ENCODE results near the gene AP2S1. TPM values are rescaled to one million over a fixed set of nuclear protein-coding genes. Genes with fewer than 3 reads are reported as not detected.
A peak's percentile ranks its signal among the peaks of the same experiment; 100 is the strongest.
"Not testable (repeated sequence)": the region's sequence is repeated elsewhere in the genome, so short reads cannot be mapped to it uniquely, and the experiment has no call there.

The AP2S1 gene
- 100 to 1,000 TPM in 1 of 3 donors, 10 to 100 TPM in 2; 90.2 to 120 (median 95.1) TPM for polyA plus RNA-seq (ENCODE audit: insufficient read length in 3 of 3)
- long read RNA-seq, donor 1, transcript AP2S1-204 (4 exons, 707 nt) = minor isoform, 7 of 91 reads
- long read RNA-seq, donor 1, transcript AP2S1-201 (5 exons, 935 nt) = major isoform, 61 of 91 reads
- long read RNA-seq, donor 1, partial matches to known transcripts = 14 of 91 reads
- long read RNA-seq, donor 1, other reads (novel, unspliced or antisense) = 0 of 91 reads
- long read RNA-seq, donor 2, transcript AP2S1-201 (5 exons, 935 nt) = major isoform, 67 of 77 reads
- long read RNA-seq, donor 2, partial matches to known transcripts = 0 of 77 reads
- long read RNA-seq, donor 2, other reads (novel, unspliced or antisense) = 0 of 77 reads
- long read RNA-seq, donor 3, transcript AP2S1-204 (4 exons, 707 nt) = minor isoform, 5 of 89 reads
- long read RNA-seq, donor 3, transcript AP2S1-203 (4 exons, 636 nt) = minor isoform, 8 of 89 reads
- long read RNA-seq, donor 3, transcript AP2S1-201 (5 exons, 935 nt) = major isoform, 68 of 89 reads
- long read RNA-seq, donor 3, partial matches to known transcripts = 0 of 89 reads
- long read RNA-seq, donor 3, other reads (novel, unspliced or antisense) = 0 of 89 reads
- long read RNA-seq, donor 4, transcript AP2S1-201 (5 exons, 935 nt) = major isoform, 61 of 75 reads
- long read RNA-seq, donor 4, transcript AP2S1-204 (4 exons, 707 nt) = minor isoform, 5 of 75 reads
- long read RNA-seq, donor 4, transcript AP2S1-203 (4 exons, 636 nt) = minor isoform, 5 of 75 reads
- long read RNA-seq, donor 4, partial matches to known transcripts = 0 of 75 reads
- long read RNA-seq, donor 4, other reads (novel, unspliced or antisense) = 0 of 75 reads
- long read RNA-seq, donor 5, transcript AP2S1-203 (4 exons, 636 nt) = minor isoform, 10 of 139 reads
- long read RNA-seq, donor 5, transcript AP2S1-201 (5 exons, 935 nt) = major isoform, 116 of 139 reads
- long read RNA-seq, donor 5, transcript AP2S1-204 (4 exons, 707 nt) = minor isoform, 5 of 139 reads
- long read RNA-seq, donor 5, partial matches to known transcripts = 0 of 139 reads
- long read RNA-seq, donor 5, other reads (novel, unspliced or antisense) = 0 of 139 reads
- long read RNA-seq, donor 6, transcript AP2S1-201 (5 exons, 935 nt) = major isoform, 55 of 71 reads
- long read RNA-seq, donor 6, transcript AP2S1-203 (4 exons, 636 nt) = minor isoform, 5 of 71 reads
- long read RNA-seq, donor 6, transcript AP2S1-204 (4 exons, 707 nt) = minor isoform, 5 of 71 reads
- long read RNA-seq, donor 6, partial matches to known transcripts = 0 of 71 reads
- long read RNA-seq, donor 6, other reads (novel, unspliced or antisense) = 0 of 71 reads
- long read RNA-seq, donor 7, transcript AP2S1-203 (4 exons, 636 nt) = minor isoform, 7 of 110 reads
- long read RNA-seq, donor 7, transcript AP2S1-201 (5 exons, 935 nt) = major isoform, 87 of 110 reads
- long read RNA-seq, donor 7, transcript AP2S1-204 (4 exons, 707 nt) = minor isoform, 12 of 110 reads
- long read RNA-seq, donor 7, partial matches to known transcripts = 0 of 110 reads
- long read RNA-seq, donor 7, other reads (novel, unspliced or antisense) = 0 of 110 reads
- long read RNA-seq, donor 8, transcript AP2S1-202 (5 exons, 793 nt) = minor isoform, 5 of 168 reads
- long read RNA-seq, donor 8, transcript AP2S1-203 (4 exons, 636 nt) = minor isoform, 5 of 168 reads
- long read RNA-seq, donor 8, transcript AP2S1-204 (4 exons, 707 nt) = minor isoform, 12 of 168 reads
- long read RNA-seq, donor 8, transcript AP2S1-201 (5 exons, 935 nt) = major isoform, 141 of 168 reads
- long read RNA-seq, donor 8, partial matches to known transcripts = 0 of 168 reads
- long read RNA-seq, donor 8, other reads (novel, unspliced or antisense) = 0 of 168 reads
- long read RNA-seq, donor 9, transcript AP2S1-201 (5 exons, 935 nt) = major isoform, 51 of 61 reads
- long read RNA-seq, donor 9, transcript AP2S1-204 (4 exons, 707 nt) = minor isoform, 5 of 61 reads
- long read RNA-seq, donor 9, partial matches to known transcripts = 0 of 61 reads
- long read RNA-seq, donor 9, other reads (novel, unspliced or antisense) = 0 of 61 reads
- long read RNA-seq, donor 10, transcript AP2S1-201 (5 exons, 935 nt) = major isoform, 57 of 61 reads
- long read RNA-seq, donor 10, partial matches to known transcripts = 0 of 61 reads
- long read RNA-seq, donor 10, other reads (novel, unspliced or antisense) = 0 of 61 reads
- long read RNA-seq, donor 11, transcript AP2S1-201 (5 exons, 935 nt) = major isoform, 44 of 54 reads
- long read RNA-seq, donor 11, partial matches to known transcripts = 0 of 54 reads
- long read RNA-seq, donor 11, other reads (novel, unspliced or antisense) = 0 of 54 reads
- long read RNA-seq, donor 12, transcript AP2S1-201 (5 exons, 935 nt) = major isoform, 23 of 36 reads
- long read RNA-seq, donor 12, partial matches to known transcripts = 6 of 36 reads
- long read RNA-seq, donor 12, other reads (novel, unspliced or antisense) = 0 of 36 reads
- long read RNA-seq, donor 13, transcript AP2S1-201 (5 exons, 935 nt) = major isoform, 142 of 172 reads
- long read RNA-seq, donor 13, transcript AP2S1-209 (5 exons, 898 nt) = minor isoform, 5 of 172 reads
- long read RNA-seq, donor 13, transcript AP2S1-204 (4 exons, 707 nt) = minor isoform, 11 of 172 reads
- long read RNA-seq, donor 13, transcript AP2S1-203 (4 exons, 636 nt) = minor isoform, 9 of 172 reads
- long read RNA-seq, donor 13, partial matches to known transcripts = 0 of 172 reads
- long read RNA-seq, donor 13, other reads (novel, unspliced or antisense) = 0 of 172 reads
- long read RNA-seq, donor 14, transcript AP2S1-203 (4 exons, 636 nt) = minor isoform, 5 of 99 reads
- long read RNA-seq, donor 14, transcript AP2S1-204 (4 exons, 707 nt) = minor isoform, 6 of 99 reads
- long read RNA-seq, donor 14, transcript AP2S1-201 (5 exons, 935 nt) = major isoform, 80 of 99 reads
- long read RNA-seq, donor 14, partial matches to known transcripts = 0 of 99 reads
- long read RNA-seq, donor 14, other reads (novel, unspliced or antisense) = 0 of 99 reads
- long read RNA-seq, donor 15, transcript AP2S1-201 (5 exons, 935 nt) = major isoform, 31 of 37 reads
- long read RNA-seq, donor 15, partial matches to known transcripts = 0 of 37 reads
- long read RNA-seq, donor 15, other reads (novel, unspliced or antisense) = 0 of 37 reads
- long read RNA-seq, donor 16, transcript AP2S1-201 (5 exons, 935 nt) = major isoform, 155 of 188 reads
- long read RNA-seq, donor 16, transcript AP2S1-206 (3 exons, 355 nt) = minor isoform, 7 of 188 reads
- long read RNA-seq, donor 16, transcript AP2S1-204 (4 exons, 707 nt) = minor isoform, 10 of 188 reads
- long read RNA-seq, donor 16, transcript AP2S1-202 (5 exons, 793 nt) = minor isoform, 6 of 188 reads
- long read RNA-seq, donor 16, partial matches to known transcripts = 0 of 188 reads
- long read RNA-seq, donor 16, other reads (novel, unspliced or antisense) = 0 of 188 reads

DNA sequence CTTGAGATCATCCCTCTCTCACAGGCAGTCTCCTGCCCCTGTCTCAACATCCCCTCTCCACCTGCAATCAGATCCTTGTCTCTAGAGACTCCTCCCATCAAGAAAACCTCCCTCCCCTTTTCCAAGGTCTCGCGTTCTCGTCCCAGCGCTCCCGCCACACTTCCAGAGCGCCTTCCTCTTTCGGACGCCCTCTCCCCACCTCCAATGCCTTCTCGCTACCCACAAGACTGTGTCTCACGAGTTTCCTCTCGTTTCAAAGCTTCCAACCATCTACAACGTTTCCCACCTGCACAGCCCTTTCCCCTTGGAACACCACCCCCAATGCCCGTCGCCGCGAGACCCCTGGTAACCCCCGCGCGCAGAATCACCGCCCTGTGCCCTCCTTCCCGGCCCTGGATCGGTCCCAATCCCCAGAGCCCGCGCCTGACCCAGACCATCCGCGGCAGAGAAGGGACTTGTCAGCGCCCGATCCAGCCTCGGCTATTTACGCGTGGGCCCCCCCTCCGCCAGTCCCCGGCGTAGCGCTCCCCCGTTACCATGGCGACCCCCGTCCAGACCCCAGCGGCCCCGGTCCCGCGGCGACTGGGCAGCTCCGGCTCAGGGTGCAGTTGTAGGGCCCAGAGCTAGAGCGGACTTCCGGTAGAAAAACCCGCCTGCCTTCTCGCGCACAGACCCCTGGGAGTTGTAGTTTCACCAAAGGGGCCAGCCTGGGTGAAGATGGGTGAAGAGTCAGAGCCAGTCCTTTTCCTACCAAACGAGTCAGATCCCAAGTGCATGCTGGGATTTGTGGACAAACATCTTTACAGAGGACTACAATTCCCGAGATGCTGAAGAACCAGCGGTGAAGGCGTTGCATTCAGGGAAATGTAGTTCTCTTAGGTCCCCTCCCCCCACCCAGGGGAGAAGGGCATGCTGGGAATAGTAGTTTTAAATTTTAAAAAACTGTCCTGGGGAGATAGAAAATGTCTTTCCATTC, at the start of gene AP2S1:
Gene AP2S1, minus strand, starts transcription at position 619 of the 976 bp plus-strand sequence. Its CDS starts 80 bp downstream, at position 539.
- peak; percentile 95 to 100 (median 98) for DNase-seq (ENCODE audit: extremely low read depth in 1 of 11, low read depth in 9 of 11, low spot score in 4 of 11)

DNA sequence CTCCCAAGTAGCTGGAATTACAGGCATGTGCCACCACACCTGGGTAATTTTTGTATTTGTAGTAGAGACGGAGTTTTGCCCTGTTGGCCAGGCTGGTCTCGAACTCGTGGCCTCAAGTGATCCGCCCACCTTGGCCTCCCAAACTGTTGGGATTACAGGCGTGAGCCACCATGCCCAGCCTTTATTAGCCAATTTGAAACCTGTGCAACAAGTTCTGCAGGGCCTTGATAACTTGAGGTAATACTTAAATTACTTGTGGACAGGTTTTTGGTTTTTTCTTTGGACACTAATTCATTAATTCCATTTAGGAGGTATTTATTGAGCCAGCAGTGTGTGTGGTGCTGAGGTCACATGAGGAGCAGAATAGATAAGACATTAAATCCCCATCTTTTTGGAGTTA, 49.7 kb upstream of the AP2S1 start:
- DNase-seq (ENCODE audit: extremely low read depth in 1 of 11, low read depth in 9 of 11, low spot score in 4 of 11) = no peak

DNA sequence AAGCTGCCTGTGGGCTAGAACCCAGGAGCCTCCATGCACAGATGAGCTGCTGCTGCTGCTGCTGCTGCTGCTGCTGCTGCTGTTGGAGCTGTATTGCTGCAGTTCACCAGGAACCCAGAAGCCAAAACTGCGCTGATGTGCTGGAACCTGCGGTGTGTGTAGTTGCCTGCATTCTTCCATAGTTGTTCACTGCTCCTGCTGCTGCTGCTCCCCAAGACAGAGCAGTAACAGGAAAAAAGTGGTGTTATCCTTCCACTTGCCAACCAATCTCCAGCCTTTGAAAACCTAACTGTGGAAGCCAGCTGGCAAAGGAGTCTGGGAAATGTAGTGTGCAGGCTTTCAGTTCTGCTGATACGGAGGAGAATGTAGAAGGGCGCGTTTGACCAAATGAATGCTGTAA, 48.1 kb upstream of the AP2S1 start:
- DNase-seq (ENCODE audit: extremely low read depth in 1 of 11, low read depth in 9 of 11, low spot score in 4 of 11) = no peak

DNA sequence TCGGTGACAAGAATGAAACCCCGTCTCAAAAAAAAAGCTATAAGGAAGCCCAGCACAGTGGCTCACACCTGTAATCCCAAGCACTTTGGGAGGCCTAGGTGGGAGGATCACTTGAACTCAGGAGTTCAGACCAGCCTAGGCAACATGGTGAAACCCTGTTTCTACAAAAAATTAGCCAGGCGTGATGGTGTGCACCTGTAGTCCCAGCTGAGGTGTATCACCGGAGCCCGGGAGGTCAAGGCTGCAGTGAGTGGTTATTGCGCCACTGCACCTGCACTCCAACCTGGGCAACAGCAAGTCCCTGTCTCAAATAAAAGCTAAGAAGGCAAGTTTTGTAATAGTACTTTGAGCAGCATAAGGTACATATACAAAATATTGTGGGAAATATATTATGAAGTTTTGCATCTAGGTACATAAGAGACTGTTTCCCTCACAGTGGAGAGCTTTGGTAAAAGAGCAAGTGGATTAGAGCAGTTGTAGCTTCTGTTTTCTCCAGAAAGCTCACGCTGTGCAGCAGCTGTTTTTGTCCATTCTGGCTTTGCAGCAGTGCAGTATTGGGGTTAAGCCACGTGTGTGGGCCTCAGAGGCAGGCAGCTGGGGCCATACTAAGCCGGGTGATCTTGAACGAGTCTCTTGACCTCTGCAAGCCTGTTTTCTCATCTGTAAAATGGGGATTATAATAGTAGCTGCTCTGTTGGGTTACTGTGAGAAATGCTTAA, 45.6 kb upstream of the AP2S1 start:
- no peak for DNase-seq (ENCODE audit: extremely low read depth in 1 of 11, low read depth in 9 of 11, low spot score in 4 of 11)

DNA sequence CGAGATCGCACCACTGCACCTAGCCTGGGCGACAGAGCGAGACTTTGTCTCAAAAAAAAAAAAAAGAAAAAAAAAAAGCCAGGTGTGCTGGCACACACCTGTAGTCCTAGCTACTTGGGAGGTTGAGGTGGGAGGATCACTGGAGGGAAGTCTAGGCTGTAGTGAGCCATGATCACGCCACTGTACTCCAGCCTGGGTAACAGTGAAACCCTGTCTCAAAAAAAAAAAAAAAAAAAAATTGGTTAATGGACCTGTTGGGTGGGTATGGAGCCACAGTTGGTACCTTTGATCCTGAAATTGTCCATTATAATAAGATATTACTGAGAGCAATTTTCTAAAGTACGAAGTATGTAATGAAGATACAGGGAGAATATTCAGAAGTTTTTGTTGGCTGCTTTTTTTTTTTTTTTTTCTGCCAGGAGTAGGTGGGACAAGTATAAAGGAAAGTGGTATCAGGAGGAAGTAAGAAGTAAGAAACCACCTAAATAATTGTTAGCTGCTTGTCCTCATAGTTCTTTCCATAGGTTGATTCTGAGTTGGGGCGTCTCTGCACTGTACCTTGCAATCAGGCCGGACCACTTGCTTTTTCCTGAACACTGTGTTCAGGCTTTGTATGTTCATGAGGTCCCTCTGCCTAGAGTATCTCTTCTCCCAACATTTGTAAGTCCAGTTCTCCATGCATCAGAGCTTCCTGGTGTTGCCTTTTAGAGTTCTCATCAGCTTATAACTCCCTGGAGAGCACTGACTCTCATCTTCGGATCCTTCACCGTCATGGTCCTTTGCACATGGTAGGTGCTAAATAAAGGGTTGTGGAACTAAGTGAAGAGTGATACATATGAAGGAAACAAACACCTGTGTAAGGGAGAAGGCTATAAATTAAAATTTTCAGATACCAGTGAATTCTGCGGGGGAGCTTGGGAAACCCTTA, 41.9 kb upstream of the AP2S1 start:
- DNase-seq (ENCODE audit: extremely low read depth in 1 of 11, low read depth in 9 of 11, low spot score in 4 of 11) = no peak

DNA sequence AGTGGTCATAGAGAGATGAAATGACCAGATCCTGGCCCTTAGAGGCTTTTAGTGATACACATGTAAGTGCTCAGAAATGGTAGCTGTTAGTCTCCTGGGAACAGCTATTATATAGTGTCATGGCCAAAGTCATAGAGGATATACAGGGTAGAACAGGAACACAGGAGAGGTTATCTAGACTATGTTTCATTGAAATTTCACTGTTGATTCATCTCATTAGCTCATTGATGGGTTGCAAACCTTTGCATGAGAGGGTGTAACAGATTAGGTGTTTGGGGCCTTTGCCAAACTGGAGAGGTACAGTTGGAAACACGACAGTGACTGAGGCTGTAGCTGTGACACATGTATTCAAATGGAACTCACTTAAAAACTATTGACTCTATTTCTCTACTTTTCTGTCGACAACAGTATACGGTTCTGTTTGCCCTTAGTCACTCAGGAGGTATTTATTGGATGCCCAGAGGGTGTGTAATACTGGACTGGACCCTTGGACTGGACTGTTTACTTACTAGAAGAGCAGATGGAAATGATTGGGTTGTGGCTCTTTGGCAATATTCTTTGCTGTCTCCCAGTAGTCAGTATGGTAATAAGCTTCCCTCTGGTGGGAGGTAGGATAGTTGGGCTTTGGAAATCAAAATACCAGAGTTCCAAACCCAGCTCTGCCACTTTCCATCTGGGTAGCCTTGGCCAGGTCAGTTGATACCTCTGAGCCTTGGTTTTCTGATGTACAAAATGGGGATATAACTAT, 40.0 kb upstream of the AP2S1 start:
- DNase-seq (ENCODE audit: extremely low read depth in 1 of 11, low read depth in 9 of 11, low spot score in 4 of 11) = no peak

DNA sequence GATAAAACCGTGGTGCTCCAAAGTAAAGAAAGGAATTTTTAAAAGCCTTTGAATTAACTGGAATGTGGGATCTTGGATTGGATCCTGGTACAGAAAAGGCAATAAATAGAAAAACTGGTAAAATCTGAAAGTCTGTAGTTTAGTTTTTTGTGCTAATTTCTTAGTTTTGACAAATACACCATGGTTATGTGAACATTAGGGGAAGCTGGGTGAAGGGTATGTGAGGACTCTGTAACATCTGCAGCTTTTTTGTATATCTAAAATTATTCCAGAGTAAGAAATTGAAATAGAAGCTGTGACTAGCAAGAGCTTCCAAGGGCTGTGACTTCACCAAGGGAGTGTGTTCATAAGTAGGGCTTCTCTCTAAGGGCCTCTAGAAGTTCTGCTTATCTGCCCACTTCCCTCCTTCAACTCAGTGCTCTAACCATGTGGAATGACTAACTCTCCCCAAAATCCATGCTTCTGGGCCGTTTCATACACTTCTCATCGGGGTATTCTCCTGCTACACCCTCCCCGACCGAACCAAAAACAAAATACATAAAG, 36.7 kb upstream of the AP2S1 start:
- no peak for DNase-seq (ENCODE audit: extremely low read depth in 1 of 11, low read depth in 9 of 11, low spot score in 4 of 11)

DNA sequence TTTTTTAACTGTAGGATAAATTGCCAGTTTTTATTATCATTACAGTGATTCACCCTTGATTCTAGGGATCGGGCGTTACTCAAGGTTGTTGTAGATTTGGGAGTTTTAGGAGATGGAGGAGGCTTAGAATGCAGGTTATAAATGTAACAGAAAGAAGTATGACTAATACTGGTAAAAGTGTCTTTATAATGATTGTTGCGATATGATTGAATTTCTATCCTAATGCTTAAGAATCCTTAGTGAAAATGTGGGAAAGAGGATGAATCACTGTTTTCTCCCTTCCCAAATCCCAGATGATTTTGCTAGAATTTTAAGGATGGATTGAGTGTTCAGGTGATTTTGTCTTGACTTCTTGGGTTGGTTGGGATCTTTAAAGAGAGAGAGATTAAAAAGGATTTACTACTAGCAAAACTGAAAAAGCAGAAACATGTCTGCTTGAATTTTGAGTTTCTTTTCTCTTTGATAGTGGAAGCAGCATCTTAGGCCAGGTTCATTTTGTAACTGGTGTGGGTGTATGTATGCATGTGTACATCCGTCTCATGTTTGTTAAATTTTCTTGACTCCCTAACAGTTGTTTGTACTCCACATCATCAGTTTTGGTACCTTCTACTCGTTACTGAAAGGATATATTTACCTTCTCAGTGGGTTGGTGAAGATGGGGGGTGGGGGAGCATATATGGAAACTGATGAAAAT, 36.0 kb upstream of the AP2S1 start:
- no peak for DNase-seq (ENCODE audit: extremely low read depth in 1 of 11, low read depth in 9 of 11, low spot score in 4 of 11)

DNA sequence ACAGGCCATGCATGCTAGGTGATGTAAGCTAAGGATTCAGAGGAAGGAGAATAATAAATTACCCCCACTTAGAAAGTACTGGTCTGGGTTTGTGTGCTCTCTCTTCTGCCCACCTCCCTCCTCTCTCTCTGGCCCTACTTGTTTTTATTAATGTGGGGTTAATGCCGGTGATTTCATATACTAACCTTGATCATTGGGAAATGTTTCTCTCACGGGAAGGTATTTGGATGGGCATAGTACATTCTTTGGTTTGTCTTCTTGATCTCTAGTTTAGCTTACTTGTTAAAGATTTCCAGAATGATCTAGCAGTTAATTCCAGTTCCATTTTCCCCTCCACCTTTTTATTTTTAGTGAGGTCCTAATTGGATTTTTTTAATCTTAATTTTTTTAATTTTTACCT, 34.8 kb upstream of the AP2S1 start:
- no peak for DNase-seq (ENCODE audit: extremely low read depth in 1 of 11, low read depth in 9 of 11, low spot score in 4 of 11)

DNA sequence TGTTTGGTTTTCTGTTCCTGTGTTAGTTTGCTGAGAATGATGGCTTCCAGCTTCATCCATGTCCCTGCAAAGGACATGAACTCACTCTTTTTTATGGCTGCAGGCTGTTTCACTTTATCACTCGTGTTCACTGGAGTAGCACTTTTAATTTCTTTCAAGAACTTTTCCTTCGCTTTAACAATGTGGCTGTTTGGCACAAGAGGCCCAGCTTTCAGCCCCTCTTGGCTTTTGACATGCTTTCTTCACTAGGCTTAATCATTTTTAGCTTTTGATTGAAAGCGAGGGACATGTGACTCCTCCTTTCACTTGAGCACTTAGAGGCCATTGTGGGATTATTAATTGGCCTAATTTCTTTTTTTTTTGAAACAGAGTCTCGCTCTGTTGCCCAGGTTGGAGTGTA, 32.1 kb upstream of the AP2S1 start:
- not testable (repeated sequence) for DNase-seq (ENCODE audit: extremely low read depth in 1 of 11, low read depth in 9 of 11, low spot score in 4 of 11)

DNA sequence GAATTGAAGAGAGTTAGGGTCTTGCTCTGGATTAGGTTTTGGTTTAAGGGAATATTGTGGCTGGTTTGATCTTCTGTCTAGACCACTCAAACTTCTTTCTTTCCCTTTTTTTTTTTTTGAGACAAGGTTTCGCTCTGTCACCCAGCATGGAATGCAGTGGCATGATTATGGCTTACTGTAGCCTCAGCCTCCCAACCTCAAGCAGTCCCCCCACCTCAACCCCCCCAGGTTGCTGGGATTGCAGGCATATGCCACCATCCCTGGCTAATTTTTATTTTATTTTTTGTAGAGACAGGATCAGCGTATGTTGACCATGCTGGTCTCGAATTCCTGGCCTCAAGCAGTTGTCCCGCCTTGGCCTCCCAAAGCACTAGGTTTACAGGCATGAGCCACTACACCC, 31.4 kb upstream of the AP2S1 start:
- no peak for DNase-seq (ENCODE audit: extremely low read depth in 1 of 11, low read depth in 9 of 11, low spot score in 4 of 11)
